Neural progenitor cell (in vitro differentiated cells): Measurements from ENCODE around the gene PDSS1.

ENCODE experiments used
- CTCF ChIP-seq: fragments of 200-600 bp; sonication (generic); IDR thresholded peaks from 2 replicates; pipeline ENCODE4 v1.5.1; 2017; ENCODE audit warnings: antibody characterized with exemption, mild to moderate bottlenecking
- EZH2 ChIP-seq: fragments of 200-600 bp; sonication (generic); IDR thresholded peaks from 2 replicates; pipeline ENCODE4 v1.6.1; 2017; ENCODE audit warnings: antibody characterized with exemption, mild to moderate bottlenecking, moderate library complexity

DNA sequence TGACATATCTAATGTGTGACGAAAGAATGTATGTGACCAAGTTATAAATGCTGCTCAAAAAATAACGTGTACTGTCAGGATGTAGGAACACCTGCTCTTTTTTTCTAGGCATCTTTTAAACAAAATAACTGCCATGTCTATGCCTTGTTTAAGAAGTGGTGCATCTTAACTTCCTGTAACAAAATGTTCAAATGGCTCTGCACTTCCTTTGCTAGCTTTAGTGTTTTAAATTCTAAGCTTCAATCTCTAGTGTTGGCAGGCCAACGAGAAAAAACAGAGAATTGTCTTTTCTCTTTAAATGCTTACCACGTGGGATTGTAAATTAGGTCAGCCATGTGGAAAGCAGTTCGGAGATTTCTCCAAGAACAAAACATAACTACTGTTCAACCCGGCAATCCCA is 14.6 kb upstream of the PDSS1 start:
- TF ChIP-seq EZH2, result no peak
- TF ChIP-seq CTCF, result no peak
